Stimulated activated CD4-positive, alpha-beta T cell treated with anti-CD3 and anti-CD28 coated beads, Interleukin-4, amount 100 ng/mL, for 48 hours (primary cell): ENCODE results near the gene DPPA4.

Experiments
- DNase-seq, 2 donors: peaks; one replicate each; pipeline ENCODE4 v3.0.0-alpha.2; 2020; ENCODE audit warnings: low read depth in 2 of 2

DPPA4 gene

DNA sequence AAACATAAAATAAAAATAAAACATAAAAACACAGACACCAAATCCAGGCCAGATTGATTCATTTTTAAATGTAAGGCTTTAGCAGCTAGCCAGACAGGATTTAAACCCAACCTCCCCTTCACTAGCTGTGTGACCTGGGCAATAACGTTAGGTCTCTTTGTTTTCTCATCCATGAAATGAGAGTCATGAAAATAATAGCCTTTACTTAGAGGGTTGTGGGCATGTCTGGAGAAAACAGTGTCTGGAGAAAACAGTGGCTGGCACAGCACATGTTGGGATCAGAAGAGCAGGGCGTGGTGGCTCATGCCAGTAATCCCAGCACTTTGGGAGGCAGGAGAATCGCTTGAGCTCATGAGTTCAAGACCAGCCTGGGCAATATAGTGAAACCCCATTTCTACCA, 1.9 kb upstream of the DPPA4 start:
- DNase-seq, result no peak

DNA sequence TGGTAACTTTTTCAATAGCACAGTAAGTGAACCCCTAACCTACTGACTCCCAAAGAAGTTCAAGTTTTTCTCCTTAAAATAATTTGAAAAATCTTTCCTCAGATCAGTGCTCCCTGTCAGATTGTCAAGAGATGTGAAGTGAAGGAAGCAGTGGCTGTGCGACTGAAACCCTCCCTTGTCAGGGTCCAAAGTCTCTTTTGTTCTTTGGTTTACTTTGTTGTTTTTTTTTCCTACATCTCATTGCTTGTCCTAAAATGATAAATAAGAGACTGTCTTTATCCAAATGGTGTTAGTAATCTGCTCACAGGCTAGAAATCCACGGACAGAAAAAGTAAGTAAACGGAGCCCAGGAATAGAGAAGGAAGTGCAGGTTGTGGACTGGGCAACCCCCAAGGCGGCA, 976 bp upstream of the DPPA4 start:
- no peak for DNase-seq

DNA sequence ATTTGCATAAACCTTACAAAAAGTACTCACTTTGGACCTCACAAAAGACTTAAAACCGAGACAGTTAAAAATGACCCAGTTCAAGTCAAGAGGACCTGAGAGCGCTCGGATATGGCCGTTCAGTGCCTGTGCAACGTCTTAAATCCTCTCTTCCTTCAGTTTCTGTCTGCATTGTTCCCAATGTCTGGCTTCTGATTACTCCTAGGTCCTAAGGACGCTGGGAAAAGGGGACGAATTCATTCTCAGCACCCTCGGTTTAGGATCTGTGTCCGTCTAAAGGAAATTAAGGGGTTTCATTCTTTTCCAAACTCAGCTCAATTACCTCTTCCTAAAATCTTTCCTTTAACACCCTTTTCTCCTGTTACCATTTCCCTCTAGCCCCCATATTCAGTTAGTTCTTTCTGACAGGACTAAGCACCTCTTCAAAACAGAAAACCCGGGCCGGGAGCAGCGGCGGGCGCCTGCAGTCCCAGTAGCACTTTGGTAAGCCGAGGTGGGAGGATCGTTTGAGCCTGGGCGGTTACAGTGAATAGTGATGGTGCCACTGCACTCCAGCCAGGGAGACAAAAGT, 970 bp downstream of the DPPA4 start:
- DNase-seq, result peak; percentile 4 to 6

DNA sequence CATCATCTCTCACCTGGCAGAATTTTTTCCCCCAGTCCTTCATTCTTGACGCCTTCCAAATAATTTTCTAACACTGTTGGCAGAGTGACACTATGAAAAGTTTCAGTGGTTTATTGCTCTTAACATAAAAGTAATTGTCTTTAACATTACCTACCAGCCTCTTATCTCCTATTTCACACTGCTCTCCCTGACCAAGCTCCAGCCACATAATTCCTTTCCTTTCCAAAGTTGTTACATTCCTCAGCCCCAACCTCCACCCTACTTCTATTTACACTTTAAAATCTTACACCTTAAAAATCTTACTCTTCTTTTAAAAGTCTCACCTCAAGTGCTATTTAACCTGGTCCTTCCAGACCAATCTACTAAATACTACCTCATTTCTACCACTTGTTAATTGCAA, 2.8 kb downstream of the DPPA4 start:
- DNase-seq, result no peak

DNA sequence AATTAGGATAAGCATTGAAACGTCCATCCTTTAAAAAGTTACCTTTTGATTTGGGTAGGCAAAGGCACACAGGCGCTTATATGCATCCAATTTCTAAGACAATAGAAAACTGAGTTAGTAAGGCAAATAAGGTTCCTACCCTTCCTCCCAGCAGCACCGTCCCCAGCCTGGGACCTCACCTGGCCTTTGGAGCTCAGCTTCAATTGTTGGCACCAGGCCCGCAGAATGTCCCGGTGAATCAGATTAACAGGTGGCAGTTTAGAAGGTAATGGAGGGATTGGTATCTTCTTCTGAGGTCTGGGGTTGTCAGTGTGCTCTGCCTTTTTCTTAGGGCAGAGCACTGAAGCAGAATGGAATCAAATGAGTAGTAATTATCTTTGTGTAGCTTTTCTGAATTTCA, 5.7 kb downstream of the DPPA4 start:
- no peak for DNase-seq

DNA sequence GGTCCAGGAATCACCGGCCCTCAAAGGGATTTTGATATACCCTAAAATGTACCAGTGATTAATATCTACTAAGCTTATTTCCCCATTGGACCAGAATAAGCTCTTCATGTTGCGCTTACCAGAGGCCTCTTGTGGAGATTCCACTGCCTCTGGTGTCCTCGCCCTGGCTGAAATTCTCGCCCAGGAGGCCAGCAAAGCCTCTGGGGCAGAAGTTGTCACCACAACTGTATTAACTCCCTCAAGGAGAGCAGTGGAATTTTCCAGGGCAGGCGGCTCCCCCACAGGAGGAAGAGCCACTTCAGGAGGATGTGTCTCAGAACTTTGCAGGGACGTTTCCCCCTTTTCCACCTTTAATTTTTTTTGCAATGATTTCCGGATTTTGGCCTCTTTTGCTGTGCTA, 6.9 kb downstream of the DPPA4 start:
- no peak for DNase-seq

DNA sequence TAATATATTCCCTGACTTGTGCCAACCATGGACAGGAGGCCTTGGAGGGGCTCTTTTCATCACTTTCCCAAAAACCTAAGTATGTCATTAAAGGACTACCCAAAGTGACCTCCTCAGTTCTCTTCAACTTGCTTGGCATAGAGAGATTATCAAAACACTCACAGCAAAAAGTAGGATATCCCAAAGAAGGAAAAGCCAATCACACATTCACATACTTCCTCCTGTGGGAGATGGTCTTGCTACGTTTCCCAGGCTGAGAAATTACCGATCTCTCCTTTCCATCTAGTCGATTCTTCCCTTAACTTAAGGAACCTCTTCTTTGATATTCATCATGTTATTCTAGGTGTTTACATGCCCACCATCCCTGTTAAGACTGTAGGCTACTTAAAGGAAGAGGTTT, 9.1 kb downstream of the DPPA4 start:
- no peak for DNase-seq

DNA sequence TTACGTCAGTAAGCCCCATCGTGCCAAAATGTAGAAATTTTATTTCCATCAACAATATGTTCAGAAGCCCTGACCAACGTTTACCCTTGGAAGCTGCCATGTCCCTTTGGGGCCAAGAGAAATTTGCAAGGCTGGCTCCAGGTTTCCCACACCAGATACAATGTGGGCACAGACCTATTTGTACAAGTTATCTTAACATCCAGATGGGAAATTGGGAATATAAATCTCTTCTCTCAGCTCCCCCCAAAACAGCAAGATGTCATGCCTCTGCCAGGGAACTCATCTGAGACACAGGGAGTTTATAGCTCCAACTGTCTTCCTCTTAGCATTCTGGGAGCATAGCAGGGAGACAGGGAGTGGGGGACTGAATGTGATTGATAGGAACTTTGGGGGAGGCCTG, 11.7 kb downstream of the DPPA4 start:
- DNase-seq, result no peak

DNA sequence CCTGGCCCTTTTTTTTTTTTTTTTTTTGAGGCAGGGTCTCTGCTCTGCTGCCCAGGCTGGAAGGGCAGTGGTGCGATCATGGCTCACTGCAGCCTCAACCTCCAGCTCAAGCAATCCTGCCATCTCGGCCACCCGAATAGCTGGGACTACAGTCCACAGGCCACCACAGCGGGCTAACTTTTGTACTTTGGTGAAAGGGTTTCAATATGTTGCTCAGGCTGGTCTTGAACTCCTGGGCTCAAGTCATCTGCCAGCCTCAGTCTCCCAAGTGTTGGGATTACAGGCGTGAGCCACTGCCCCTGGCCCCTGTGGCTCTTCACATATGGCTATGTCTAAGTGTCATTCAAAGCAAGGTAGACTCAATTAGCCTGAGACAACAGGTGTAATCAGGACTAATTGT, 12.2 kb downstream of the DPPA4 start:
- no peak for DNase-seq

DNA sequence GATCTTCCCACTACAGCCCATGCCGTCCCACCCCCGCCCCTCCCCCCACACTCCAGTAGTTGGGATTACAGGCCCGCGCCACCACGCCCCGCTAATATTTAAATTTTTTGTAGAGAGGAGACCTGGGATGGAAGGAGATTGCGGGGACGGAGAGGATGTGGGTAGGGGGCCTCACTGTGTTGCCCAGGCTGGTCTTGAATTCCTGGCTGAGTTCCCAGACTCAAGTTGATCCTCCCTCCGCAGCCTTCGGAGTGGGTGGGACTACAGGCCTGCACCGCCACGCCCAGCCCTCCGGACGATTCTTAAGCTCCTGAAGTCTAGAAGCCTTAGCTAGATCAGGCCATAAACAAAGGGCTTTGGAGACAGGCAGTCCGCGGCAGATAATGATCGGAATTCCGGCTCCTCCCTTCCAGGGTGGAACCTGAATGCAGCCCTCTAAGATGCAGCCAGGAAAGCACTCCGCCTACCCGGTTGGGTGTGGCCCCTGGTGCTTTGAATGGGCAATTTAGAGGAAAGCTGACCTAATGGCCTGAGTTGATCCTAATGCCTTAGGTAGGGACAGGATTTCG, 21.1 kb downstream of the DPPA4 start, which contains the start of gene DPPA2:
DPPA2 (minus strand) TSS at position 356 of the 569 bp plus-strand sequence. CDS start 1,975 bp downstream, outside the sequence.
- no peak for DNase-seq

DNA sequence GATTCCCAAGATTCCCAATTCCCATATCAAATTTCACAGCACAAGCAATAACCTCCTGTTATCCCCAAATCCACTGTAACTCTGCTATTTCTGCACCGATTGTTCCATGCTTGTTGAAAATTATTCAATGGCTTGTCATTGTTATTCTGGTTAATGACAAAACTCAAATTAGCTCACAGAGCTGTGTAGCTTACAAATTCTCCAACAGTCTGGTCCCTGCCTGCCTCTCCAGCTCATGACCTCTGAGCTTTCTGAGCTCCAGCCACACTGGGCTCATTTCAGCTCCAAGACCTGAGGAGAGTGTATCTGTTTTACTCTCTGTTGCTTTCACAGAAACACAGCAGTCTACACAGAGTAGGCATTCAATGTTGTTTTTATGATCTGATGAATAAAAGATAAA, 24.3 kb downstream of the DPPA4 start:
- DNase-seq, result no peak

DNA sequence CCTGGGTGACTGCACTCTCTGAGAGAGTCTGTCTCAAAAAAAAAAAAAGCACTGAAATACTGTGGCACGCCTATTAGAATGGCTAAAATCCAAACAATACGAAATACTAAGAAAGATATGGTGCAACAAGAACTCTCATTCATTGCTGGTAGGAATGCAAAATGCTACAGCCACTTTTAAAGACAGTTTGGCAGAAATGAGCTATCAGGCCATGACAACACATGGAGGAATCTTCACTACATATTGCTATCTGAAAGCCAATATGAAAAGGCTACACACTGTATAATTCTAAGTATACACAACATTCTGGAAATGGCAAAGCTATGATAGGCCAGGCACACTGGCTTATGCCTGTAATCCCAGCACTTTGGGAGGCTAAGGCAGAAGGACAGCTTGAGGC, 39.9 kb downstream of the DPPA4 start:
- no peak for DNase-seq

DNA sequence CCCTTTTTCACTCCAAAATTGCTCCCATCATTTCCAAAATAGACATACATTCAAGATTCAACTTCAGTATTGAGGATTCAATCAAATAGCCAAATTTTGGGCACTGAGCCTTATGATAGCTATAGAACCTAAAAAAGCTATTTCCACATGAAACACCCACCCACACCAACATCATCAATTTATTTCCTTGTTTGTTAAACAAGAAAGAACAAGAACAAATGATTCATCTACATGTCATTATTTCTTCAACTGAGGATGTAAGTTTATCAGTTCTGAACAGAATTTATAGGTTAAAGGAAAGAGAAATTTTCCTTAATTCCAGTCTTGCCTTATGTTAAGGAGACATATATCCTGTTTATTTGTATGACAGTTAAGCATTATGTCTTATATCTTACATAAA, 53.3 kb downstream of the DPPA4 start:
- no peak for DNase-seq

DNA sequence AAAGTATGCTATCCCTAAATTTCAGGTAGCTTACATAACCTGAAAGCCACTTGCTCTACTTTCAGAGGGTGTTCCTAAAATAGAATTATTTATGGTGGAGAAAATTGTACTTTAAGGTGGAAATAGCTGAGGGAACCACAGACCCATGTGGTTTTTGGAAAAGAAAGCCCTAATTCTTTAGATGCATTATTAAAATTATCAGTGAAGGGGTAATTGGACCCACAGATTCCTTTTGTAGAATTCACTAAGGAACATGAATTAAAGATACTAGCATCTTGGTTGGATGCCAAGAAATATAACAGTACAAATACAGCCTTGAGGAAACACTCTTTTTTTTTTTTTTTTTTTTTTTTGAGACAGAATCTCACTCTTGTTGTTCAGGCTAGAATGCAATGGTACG, 58.8 kb downstream of the DPPA4 start:
- DNase-seq, result no peak

DNA sequence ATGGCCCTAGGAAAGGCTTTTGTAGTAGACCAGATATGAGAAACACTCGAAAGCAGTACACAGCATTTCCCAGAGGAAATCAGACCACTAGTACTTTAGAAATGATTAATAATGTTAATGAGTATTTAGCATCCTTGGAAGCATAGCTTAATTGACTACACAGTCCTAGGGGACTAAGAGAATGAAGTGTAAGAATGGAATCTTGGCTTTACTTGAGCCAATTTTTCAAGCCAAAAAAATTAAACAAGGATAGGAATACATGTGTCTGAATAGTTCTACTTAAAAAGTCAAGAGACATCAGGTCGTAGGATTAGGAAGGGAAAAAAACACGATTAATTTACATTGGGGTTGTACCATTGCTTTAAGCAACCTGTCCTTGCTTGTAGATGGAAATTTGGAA, 59.2 kb downstream of the DPPA4 start:
- DNase-seq, result no peak
